ENCODE measurements around the gene OGDH.

OGDH gene

GRCh38 chr7:44615149-44615611, 8.8 kb downstream of the OGDH start:
- H3K4me1 ChIP-seq (ENCODE audit: insufficient read depth, insufficient read length) = no peaks in the 10 kb centered on the region
- no peak overlapping the region for H3K4me3 ChIP-seq (ENCODE audit: insufficient read length, low read depth)
- H3K36me3 ChIP-seq (ENCODE audit: insufficient read depth, insufficient read length, low read length) = peaks cover 7% of the 10 kb centered on the region
- H3K9me3 ChIP-seq (ENCODE audit: insufficient read depth, low read length) = no peaks in the 10 kb centered on the region
- no peak for DNase-seq (ENCODE audit: low read depth, low spot score)
- no peak overlapping the region for H3K9ac ChIP-seq (ENCODE audit: insufficient read length, low read depth)
- H3K27me3 ChIP-seq (ENCODE audit: insufficient read depth, insufficient read length) = no peaks in the 10 kb centered on the region
- TF ChIP-seq SUZ12 (IDR thresholded peaks at IDR 0.05; ENCODE audit: extremely low read depth, insufficient read depth, insufficient read length) (no peak), YY1 (IDR thresholded peaks at IDR 0.05; ENCODE audit: insufficient read depth, insufficient read length) (no peak), ZNF274 (IDR thresholded peaks at IDR 0.05; ENCODE audit: low read depth, low read length) (no peak)

GRCh38 chr7:44615793-44616192, 9.4 kb downstream of the OGDH start:
- no peak overlapping the region for H3K4me3 ChIP-seq (ENCODE audit: insufficient read length, low read depth)
- H3K9ac ChIP-seq (ENCODE audit: insufficient read length, low read depth) = no peak overlapping the region

GRCh38 chr7:44616545-44616944, 10.1 kb downstream of the OGDH start:
- Histone ChIP-seq H3K4me1 (ENCODE audit: insufficient read depth, insufficient read length) (no peaks in the 10 kb centered on the region), H3K36me3 (ENCODE audit: insufficient read depth, insufficient read length, low read length) (peaks cover 7% of the 10 kb centered on the region), H3K27me3 (ENCODE audit: insufficient read depth, insufficient read length) (no peaks in the 10 kb centered on the region), H3K4me3 (ENCODE audit: insufficient read length, low read depth) (no peak overlapping the region), H3K9me3 (ENCODE audit: insufficient read depth, low read length) (no peaks in the 10 kb centered on the region), H3K9ac (ENCODE audit: insufficient read length, low read depth) (no peak overlapping the region)
- DNase-seq (ENCODE audit: low read depth, low spot score) = no peak
- TF ChIP-seq ZNF274 (IDR thresholded peaks at IDR 0.05; ENCODE audit: low read depth, low read length) = no peak
- TF ChIP-seq SUZ12 (IDR thresholded peaks at IDR 0.05; ENCODE audit: extremely low read depth, insufficient read depth, insufficient read length) = no peak
- no peak for TF ChIP-seq YY1 (IDR thresholded peaks at IDR 0.05; ENCODE audit: insufficient read depth, insufficient read length)

More at GRCh38 chr7:44615793-44616192, 9.4 kb downstream of the OGDH start:
- Histone ChIP-seq H3K27me3 (ENCODE audit: insufficient read depth, insufficient read length) (no peaks in the 10 kb centered on the region), H3K36me3 (ENCODE audit: insufficient read depth, insufficient read length, low read length) (peaks cover 7% of the 10 kb centered on the region), H3K4me1 (ENCODE audit: insufficient read depth, insufficient read length) (no peaks in the 10 kb centered on the region), H3K9me3 (ENCODE audit: insufficient read depth, low read length) (no peaks in the 10 kb centered on the region)
- DNase-seq (ENCODE audit: low read depth, low spot score) = no peak
- TF ChIP-seq YY1 (IDR thresholded peaks at IDR 0.05; ENCODE audit: insufficient read depth, insufficient read length) (no peak), SUZ12 (IDR thresholded peaks at IDR 0.05; ENCODE audit: extremely low read depth, insufficient read depth, insufficient read length) (no peak), ZNF274 (IDR thresholded peaks at IDR 0.05; ENCODE audit: low read depth, low read length) (no peak)

- H3K4me1 ChIP-seq (ENCODE audit: insufficient read depth, insufficient read length) = no peaks in the 10 kb centered on the region
- no peak overlapping the region for H3K4me3 ChIP-seq (ENCODE audit: insufficient read length, low read depth)
- peaks cover 7% of the 10 kb centered on the region for H3K36me3 ChIP-seq (ENCODE audit: insufficient read depth, insufficient read length, low read length)
- H3K9ac ChIP-seq (ENCODE audit: insufficient read length, low read depth) = no peak overlapping the region
- no peak for DNase-seq (ENCODE audit: low read depth, low spot score)
- H3K9me3 ChIP-seq (ENCODE audit: insufficient read depth, low read length) = no peaks in the 10 kb centered on the region
- no peaks in the 10 kb centered on the region for H3K27me3 ChIP-seq (ENCODE audit: insufficient read depth, insufficient read length)
- TF ChIP-seq ZNF274 (IDR thresholded peaks at IDR 0.05; ENCODE audit: low read depth, low read length) (no peak), YY1 (IDR thresholded peaks at IDR 0.05; ENCODE audit: insufficient read depth, insufficient read length) (no peak), SUZ12 (IDR thresholded peaks at IDR 0.05; ENCODE audit: extremely low read depth, insufficient read depth, insufficient read length) (no peak)
These were observed 10.9 kb downstream of the OGDH start for GRCh38 chr7:44617225-44617890.

GRCh38 chr7:44618045-44618444, 11.6 kb downstream of the OGDH start:
- H3K4me1 ChIP-seq (ENCODE audit: insufficient read depth, insufficient read length) = no peaks in the 10 kb centered on the region
- no peak overlapping the region for H3K4me3 ChIP-seq (ENCODE audit: insufficient read length, low read depth)
- DNase-seq (ENCODE audit: low read depth, low spot score) = no peak
- no peak for TF ChIP-seq ZNF274 (IDR thresholded peaks at IDR 0.05; ENCODE audit: low read depth, low read length)
- TF ChIP-seq YY1 (IDR thresholded peaks at IDR 0.05; ENCODE audit: insufficient read depth, insufficient read length) = no peak
- no peak for TF ChIP-seq SUZ12 (IDR thresholded peaks at IDR 0.05; ENCODE audit: extremely low read depth, insufficient read depth, insufficient read length)
- H3K27me3 ChIP-seq (ENCODE audit: insufficient read depth, insufficient read length) = no peaks in the 10 kb centered on the region
- peaks cover 7% of the 10 kb centered on the region for H3K36me3 ChIP-seq (ENCODE audit: insufficient read depth, insufficient read length, low read length)
- H3K9me3 ChIP-seq (ENCODE audit: insufficient read depth, low read length) = no peaks in the 10 kb centered on the region
- H3K9ac ChIP-seq (ENCODE audit: insufficient read length, low read depth) = no peak overlapping the region

GRCh38 chr7:44618753-44619152, 12.3 kb downstream of the OGDH start:
- H3K27me3 ChIP-seq (ENCODE audit: insufficient read depth, insufficient read length) = no peaks in the 10 kb centered on the region
- no peaks in the 10 kb centered on the region for H3K9me3 ChIP-seq (ENCODE audit: insufficient read depth, low read length)
- no peaks in the 10 kb centered on the region for H3K4me1 ChIP-seq (ENCODE audit: insufficient read depth, insufficient read length)
- no peak overlapping the region for H3K9ac ChIP-seq (ENCODE audit: insufficient read length, low read depth)
- H3K4me3 ChIP-seq (ENCODE audit: insufficient read length, low read depth) = no peak overlapping the region
- DNase-seq (ENCODE audit: low read depth, low spot score) = no peak
- H3K36me3 ChIP-seq (ENCODE audit: insufficient read depth, insufficient read length, low read length) = peaks cover 7% of the 10 kb centered on the region
- TF ChIP-seq YY1 (IDR thresholded peaks at IDR 0.05; ENCODE audit: insufficient read depth, insufficient read length) (no peak), SUZ12 (IDR thresholded peaks at IDR 0.05; ENCODE audit: extremely low read depth, insufficient read depth, insufficient read length) (no peak), ZNF274 (IDR thresholded peaks at IDR 0.05; ENCODE audit: low read depth, low read length) (no peak)

- no peak overlapping the region for H3K4me3 ChIP-seq (ENCODE audit: insufficient read length, low read depth)
- H3K9ac ChIP-seq (ENCODE audit: insufficient read length, low read depth) = no peak overlapping the region
- H3K27me3 ChIP-seq (ENCODE audit: insufficient read depth, insufficient read length) = no peaks in the 10 kb centered on the region
- H3K36me3 ChIP-seq (ENCODE audit: insufficient read depth, insufficient read length, low read length) = peaks cover 27% of the 10 kb centered on the region
- TF ChIP-seq YY1 (IDR thresholded peaks at IDR 0.05; ENCODE audit: insufficient read depth, insufficient read length) = no peak
- TF ChIP-seq ZNF274 (IDR thresholded peaks at IDR 0.05; ENCODE audit: low read depth, low read length) = no peak
- no peak for TF ChIP-seq SUZ12 (IDR thresholded peaks at IDR 0.05; ENCODE audit: extremely low read depth, insufficient read depth, insufficient read length)
- DNase-seq (ENCODE audit: low read depth, low spot score) = no peak
- H3K9me3 ChIP-seq (ENCODE audit: insufficient read depth, low read length) = no peaks in the 10 kb centered on the region
- H3K4me1 ChIP-seq (ENCODE audit: insufficient read depth, insufficient read length) = no peaks in the 10 kb centered on the region
These were observed 14.8 kb downstream of the OGDH start for GRCh38 chr7:44621034-44621749.

Measured in NT2/D1 (cell line).